ENCODE data around the gene OR1J4. TPM values are rescaled to one million over a fixed set of nuclear protein-coding genes. Genes with fewer than 3 reads are reported as not detected.

OR1J4 gene
- total and polyA plus RNA-seq, 9 donors, result not detected

GRCh38 chr9:122551371-122551770 is 32.4 kb downstream of the OR1J4 start:
- H3K27me3 ChIP-seq, result no peaks in the 10 kb centered on the region
- H3K36me3 ChIP-seq, result no peaks in the 10 kb centered on the region
- no peak for DNase-seq
- 71 to 82% (median 73%) methylated on average over 5 of the region's 5 CpGs for WGBS, 3 donors
- H3K4me1 ChIP-seq (ENCODE audit: insufficient read depth), result no peaks in the 10 kb centered on the region
- intact Hi-C loops (cut with DNase I), result no loop called here
- H3K4me3 ChIP-seq, result no peak overlapping the region
- no peak for TF ChIP-seq EP300 (IDR thresholded peaks at IDR 0.05)
- TF ChIP-seq POLR2A (IDR thresholded peaks at IDR 0.05), result no peak
- no peak for TF ChIP-seq CTCF (IDR thresholded peaks at IDR 0.05)
- H3K9me3 ChIP-seq, result no peaks in the 10 kb centered on the region
- no peak overlapping the region for H3K27ac ChIP-seq

- DNase-seq, result no peak
- Histone ChIP-seq H3K27ac (no peak within 1 kb of the TSS), H3K4me1 (ENCODE audit: insufficient read depth) (no peaks in the 10 kb centered on the region), H3K4me3 (no peak within 1 kb of the TSS), H3K9me3 (no peaks in the 10 kb centered on the region), H3K27me3 (no peaks in the 10 kb centered on the region), H3K36me3 (no peaks in the 10 kb centered on the region)
- intact Hi-C loops (cut with DNase I), result no loop called here
- TF ChIP-seq EP300 (IDR thresholded peaks at IDR 0.05) (no peak), CTCF (IDR thresholded peaks at IDR 0.05) (no peak)
- WGBS, 3 donors, result 63 to 77% (median 69%) methylated on average over 2 of the region's 2 CpGs
Observed at GRCh38 chr9:122552812-122553211, 33.9 kb downstream of the OR1J4 start, which contains the start of gene OR1N2. TSS of gene OR1N2 (plus strand) at chr9:122553112. CDS start at chr9:122553212, 100 bp downstream.

GRCh38 chr9:122561446-122561845 is 42.5 kb downstream of the OR1J4 start:
- no peak for DNase-seq
- no peak overlapping the region for H3K4me3 ChIP-seq
- TF ChIP-seq POLR2A (IDR thresholded peaks at IDR 0.05) (no peak), EP300 (IDR thresholded peaks at IDR 0.05) (no peak), CTCF (IDR thresholded peaks at IDR 0.05) (no peak)
- H3K27me3 ChIP-seq, result no peaks in the 10 kb centered on the region
- H3K27ac ChIP-seq, result no peak overlapping the region
- intact Hi-C loops (cut with DNase I), result no loop called here
- WGBS, 3 donors, result 71 to 77% (median 74%) methylated on average over 4 of the region's 4 CpGs
- H3K4me1 ChIP-seq (ENCODE audit: insufficient read depth), result no peaks in the 10 kb centered on the region
- no peaks in the 10 kb centered on the region for H3K9me3 ChIP-seq
- no peaks in the 10 kb centered on the region for H3K36me3 ChIP-seq

GRCh38 chr9:122562134-122562760 is 43.3 kb downstream of the OR1J4 start:
- DNase-seq, result no peak
- no peaks in the 10 kb centered on the region for H3K4me1 ChIP-seq (ENCODE audit: insufficient read depth)
- H3K36me3 ChIP-seq, result no peaks in the 10 kb centered on the region
- WGBS, 3 donors, result 43 to 50% (median 46%) methylated on average over 8 to 9 of the region's 9 CpGs
- H3K9me3 ChIP-seq, result no peaks in the 10 kb centered on the region
- TF ChIP-seq CTCF (IDR thresholded peaks at IDR 0.05) (no peak), EP300 (IDR thresholded peaks at IDR 0.05) (no peak), POLR2A (IDR thresholded peaks at IDR 0.05) (no peak)
- H3K27me3 ChIP-seq, result no peaks in the 10 kb centered on the region
- no peak overlapping the region for H3K4me3 ChIP-seq
- H3K27ac ChIP-seq, result no peak overlapping the region
- intact Hi-C loops (cut with DNase I), result no loop called here
